Measurements from ENCODE around the gene TGM6.

DNA sequence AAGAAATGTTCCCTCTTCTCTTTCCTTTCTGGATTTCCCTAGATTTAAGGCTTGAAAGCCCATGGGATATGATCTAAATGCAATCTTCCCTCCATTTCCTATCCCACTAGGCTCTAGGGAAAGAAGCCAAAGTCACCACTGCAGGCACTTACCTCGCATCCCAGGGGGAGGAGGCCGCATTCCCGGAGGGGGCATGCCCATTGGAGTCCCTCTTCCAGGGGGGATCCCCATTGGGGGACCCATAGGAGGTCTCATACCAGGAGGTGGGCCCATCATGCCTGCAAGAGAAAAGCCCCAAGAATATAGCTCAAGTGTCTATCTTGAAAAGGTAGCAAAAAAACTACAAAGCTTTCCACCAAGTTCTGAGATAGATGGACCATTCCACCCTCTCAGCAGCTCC, 81.8 kb downstream of the TGM6 start:
- TF ChIP-seq, protein P1, sequence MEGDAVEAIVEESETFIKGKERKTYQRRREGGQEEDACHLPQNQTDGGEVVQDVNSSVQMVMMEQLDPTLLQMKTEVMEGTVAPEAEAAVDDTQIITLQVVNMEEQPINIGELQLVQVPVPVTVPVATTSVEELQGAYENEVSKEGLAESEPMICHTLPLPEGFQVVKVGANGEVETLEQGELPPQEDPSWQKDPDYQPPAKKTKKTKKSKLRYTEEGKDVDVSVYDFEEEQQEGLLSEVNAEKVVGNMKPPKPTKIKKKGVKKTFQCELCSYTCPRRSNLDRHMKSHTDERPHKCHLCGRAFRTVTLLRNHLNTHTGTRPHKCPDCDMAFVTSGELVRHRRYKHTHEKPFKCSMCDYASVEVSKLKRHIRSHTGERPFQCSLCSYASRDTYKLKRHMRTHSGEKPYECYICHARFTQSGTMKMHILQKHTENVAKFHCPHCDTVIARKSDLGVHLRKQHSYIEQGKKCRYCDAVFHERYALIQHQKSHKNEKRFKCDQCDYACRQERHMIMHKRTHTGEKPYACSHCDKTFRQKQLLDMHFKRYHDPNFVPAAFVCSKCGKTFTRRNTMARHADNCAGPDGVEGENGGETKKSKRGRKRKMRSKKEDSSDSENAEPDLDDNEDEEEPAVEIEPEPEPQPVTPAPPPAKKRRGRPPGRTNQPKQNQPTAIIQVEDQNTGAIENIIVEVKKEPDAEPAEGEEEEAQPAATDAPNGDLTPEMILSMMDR (optimal IDR thresholded peaks at IDR 0.05 in 1 of 3, IDR thresholded peaks at IDR 0.05 in 1 of 3, conservative IDR thresholded peaks at IDR 0.05 in 1 of 3; ENCODE audit: extremely low read depth in 1 of 3, insufficient read depth in 2 of 3, low read length in 3 of 3), result no peak
- no peak for TF ChIP-seq EZH2 (IDR thresholded peaks at IDR 0.05; ENCODE audit: low read length)

Measured in keratinocyte (primary cell).